Fibroblast of lung (primary cell): ENCODE data around the gene FOXR1.

ENCODE experiments used
- EZH2 ChIP-seq: IDR thresholded peaks from 2 replicates; pipeline ENCODE4 v1.5.1; 2012; ENCODE audit warnings: low read length, control low read depth, mild to moderate bottlenecking; ENCODE audit errors: missing control alignments
- TF ChIP-seq, protein P1 (sequence below), 2 donors: IDR thresholded peaks in 1 of 2; conservative IDR thresholded peaks in 1 of 2; 1 replicate in 1 of 2; 2 replicates in 1 of 2; pipeline ENCODE4 v1.5.1; 2011 to 2012; ENCODE audit warnings: low read length in 2 of 2, control low read depth in 1 of 2, inconsistent platforms in 1 of 2, low read depth in 1 of 2, mild to moderate bottlenecking in 1 of 2

DNA sequence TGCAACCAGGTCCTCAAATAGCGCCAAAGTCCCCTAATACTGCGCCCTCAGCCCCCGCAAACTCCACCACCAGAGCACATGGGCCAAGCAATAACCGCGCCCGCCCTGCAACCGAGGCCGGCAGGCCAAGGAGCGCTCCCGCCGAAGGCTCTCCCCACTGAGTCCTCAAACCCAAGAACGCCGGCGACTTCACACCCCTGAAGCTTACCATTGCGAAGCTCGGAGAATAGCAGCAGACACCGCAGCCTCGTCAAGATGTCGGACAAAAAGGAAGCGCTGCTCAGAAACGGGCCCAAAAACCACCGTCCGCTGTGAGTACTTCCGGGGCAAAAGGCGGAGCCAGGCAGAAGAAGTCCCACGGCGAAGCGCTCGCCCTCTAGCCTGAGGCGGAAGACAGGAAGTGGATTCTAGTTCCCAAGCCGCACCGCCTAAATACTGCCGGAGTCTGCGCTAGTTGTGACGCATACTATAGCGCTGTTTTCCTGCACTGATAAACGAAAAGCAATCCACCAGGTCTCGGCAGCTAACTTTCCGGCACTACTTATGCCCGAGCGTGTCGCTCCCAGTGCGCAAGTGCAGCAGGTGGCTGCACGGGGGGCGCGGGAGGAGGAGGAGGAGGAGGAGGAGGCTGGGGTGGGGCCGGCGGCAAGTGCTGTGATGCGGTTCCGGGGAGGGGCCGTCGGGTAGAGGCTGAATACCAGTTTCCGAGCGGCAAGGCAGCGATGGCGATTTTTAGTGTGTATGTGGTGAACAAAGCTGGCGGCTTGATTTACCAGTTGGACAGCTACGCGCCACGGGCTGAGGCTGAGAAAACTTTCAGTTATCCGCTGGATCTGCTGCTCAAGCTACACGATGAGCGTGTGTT is 46.7 kb downstream of the FOXR1 start, which contains the start of the genes RPS25 and TRAPPC4:
- TF ChIP-seq, protein P1, sequence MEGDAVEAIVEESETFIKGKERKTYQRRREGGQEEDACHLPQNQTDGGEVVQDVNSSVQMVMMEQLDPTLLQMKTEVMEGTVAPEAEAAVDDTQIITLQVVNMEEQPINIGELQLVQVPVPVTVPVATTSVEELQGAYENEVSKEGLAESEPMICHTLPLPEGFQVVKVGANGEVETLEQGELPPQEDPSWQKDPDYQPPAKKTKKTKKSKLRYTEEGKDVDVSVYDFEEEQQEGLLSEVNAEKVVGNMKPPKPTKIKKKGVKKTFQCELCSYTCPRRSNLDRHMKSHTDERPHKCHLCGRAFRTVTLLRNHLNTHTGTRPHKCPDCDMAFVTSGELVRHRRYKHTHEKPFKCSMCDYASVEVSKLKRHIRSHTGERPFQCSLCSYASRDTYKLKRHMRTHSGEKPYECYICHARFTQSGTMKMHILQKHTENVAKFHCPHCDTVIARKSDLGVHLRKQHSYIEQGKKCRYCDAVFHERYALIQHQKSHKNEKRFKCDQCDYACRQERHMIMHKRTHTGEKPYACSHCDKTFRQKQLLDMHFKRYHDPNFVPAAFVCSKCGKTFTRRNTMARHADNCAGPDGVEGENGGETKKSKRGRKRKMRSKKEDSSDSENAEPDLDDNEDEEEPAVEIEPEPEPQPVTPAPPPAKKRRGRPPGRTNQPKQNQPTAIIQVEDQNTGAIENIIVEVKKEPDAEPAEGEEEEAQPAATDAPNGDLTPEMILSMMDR (conservative IDR thresholded peaks at IDR 0.05 in 1 of 2, IDR thresholded peaks at IDR 0.05 in 1 of 2; ENCODE audit: low read depth in 1 of 2, low read length in 2 of 2) = no peak
- no peak for TF ChIP-seq EZH2
